Measurements from ENCODE around the gene FHDC1. TPM values are rescaled to one million over a fixed set of nuclear protein-coding genes. Genes with fewer than 3 reads are reported as not detected.
A peak's percentile ranks its signal among the peaks of the same experiment; 100 is the strongest.

Gene FHDC1
- polyA plus RNA-seq, 3 donors: 4.8 to 5.2 (median 5.1) TPM

DNA sequence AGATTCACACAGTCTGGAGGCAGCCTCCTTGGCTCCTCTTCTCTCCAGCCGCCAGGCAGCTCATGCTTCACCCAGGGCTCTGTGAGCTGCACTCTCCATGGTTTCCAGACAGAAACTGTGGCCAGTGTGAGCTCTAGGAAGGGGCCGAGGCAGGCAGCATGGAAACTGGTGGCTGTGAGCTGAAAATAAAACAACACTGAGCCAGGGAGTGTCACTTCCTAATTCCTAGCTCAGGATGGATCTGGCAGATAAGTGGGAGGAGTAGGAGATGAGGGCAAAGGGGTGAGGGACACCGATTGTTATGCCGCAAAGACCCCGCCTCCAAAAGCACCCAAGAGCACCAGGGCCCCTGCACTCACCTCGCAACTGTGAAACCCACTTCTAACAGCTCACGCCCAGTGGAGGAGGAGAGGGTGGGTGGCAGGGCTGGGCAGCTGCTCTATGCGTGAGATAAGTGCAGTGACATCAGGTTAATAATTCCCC is 69.8 kb downstream of the FHDC1 start:
- DNase-seq: no peak

DNA sequence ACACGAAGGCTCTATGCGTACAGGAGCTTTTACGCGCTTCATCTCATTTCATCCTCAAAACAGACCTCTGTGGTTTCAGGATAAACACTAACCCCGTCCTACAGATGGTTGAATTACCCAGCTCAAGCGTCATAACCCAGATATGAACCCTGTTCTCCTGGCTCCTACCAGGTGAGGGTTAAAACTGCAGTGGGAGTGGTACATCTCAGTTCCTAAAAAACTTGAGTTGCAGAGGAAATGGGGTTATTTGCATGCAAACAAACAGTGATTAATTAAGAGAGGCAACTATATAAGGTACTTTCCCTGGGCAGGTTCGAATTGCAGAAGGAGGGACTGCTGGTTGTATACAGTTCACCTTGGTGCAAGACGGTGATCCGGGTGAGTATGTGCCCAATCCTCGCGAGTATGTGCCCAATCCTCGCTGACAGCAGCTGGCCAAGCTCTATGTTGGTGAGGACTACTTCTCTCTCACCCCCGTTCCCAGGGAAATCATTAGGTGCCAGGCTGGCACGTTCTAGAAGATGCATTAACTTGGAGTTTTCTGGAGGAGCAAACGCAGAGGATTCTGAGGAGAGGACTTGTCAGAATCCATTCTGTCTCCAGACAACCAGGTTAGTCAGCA is 72.6 kb downstream of the FHDC1 start:
- no peak for DNase-seq

- DNase-seq: no peak
Observed at GRCh38 chr4:153010146-153010545, 74.0 kb downstream of the FHDC1 start.

DNA sequence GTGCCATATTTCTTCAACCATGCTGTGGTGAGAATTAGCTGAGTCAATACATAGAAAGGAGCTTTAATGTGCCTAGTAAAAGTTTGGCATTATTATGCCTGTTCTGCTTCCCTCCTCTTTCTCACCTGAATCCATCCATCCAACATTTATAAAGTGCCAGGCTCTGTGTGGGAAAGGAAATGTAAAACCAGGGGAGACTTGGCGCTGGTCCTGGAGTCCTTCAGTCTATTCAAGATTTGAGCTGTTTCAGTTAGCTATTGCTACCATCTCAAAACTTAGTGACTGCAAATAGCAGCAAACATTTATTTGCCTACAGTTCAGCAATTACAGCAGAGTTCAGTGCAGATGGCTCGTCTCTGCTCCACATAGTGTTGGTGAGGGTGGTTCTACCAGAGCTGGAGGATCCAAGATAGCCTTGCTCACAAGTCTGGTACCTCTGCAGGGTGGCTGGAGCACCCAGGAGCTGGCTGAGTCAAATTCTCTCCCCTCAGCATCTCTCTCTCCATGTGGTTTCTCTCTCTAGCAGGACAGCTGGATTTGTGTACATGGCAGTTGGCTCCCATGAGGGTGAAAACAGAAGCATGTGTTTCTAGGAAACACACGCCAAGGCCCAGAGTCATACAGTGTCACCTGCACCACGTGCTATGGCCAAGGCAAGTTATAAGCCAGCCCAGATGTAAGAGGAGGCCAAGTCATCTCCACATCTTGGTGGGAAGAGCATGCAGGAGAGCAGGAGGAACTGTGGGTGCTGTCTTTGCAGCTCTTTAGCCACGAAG is 77.3 kb downstream of the FHDC1 start:
- no peak for DNase-seq

- DNase-seq: no peak
Observed at GRCh38 chr4:153014460-153014859, 78.3 kb downstream of the FHDC1 start.

DNA sequence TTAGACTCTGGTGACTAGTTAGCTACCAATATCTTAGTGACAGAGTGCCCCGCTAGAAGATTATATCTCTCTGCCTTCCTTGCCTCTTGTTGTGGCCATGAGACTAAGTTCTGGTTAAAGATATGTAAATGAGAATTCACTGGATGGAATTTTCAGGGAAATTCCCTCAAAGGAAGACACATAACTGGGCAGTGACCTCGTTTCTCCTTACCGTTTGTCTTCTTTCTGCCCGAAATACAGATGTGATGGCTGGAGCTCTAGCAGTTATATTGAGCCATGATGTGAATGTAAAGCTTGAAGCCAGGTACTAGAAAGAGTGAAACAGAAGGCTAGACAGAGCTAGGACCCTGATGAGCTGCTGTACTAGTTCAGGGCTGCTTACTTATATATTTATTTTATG is 80.5 kb downstream of the FHDC1 start:
- DNase-seq: no peak

DNA sequence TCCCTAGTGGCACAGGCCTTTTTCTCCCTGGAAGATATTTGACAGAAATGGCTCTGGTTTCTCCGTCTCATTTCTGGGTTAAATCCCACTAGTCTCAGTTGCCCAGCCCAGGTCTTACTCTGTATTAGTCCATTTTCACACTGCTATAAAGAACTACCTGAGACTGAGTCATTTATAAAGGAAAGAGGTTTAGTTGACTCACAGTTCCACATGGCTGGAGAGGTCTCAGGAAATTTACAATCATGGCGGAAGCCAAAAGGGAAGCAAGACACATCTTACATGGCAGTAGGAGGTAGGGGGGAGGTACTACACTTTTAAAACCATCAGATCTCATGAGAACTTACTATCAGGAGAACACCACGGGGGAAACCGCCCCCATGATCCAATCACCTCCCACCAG is 81.9 kb downstream of the FHDC1 start:
- DNase-seq: no peak

DNA sequence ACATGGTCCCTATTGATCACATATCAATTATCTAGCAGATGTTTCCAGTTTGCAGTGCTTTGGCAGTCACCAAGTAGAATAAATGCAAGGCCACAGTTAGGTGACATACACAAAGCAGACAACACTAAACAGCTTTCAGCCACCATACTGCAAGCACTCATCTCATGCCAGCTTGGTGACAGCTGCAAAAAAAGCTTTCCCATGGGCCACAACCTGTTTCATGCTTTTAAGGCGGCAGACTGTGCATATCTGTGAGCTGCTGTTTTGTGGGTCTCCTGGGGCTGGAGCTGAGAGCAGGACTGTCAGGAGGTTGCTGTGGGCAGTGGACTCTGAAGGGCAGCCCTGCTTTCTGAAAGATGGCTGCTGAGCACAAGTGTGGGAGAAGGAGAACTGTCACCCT is 82.6 kb downstream of the FHDC1 start:
- no peak for DNase-seq

- no peak for DNase-seq
Observed at GRCh38 chr4:153019906-153020305, 83.8 kb downstream of the FHDC1 start.

- no peak for DNase-seq
Observed at GRCh38 chr4:153020457-153020856, 84.3 kb downstream of the FHDC1 start.

DNA sequence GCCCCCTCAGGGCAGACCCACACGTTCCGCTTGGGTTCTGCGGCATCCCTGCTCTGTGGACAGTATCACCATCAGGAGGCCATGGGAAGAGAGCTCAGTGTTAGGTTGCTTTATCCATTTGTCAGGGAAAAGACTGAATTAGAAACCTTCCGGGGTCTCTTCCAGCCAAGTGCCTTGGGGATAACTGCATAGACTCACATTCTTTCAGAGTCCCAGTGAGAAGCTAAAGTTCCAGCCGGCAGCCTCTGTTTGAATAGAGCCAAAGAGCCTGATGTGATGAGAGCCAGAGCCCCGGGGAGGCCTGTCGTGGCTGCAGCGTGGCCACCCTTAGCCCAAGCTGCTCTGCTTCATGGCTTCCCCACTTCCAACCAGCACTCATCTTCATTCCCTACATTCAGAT is 85.2 kb downstream of the FHDC1 start:
- no peak for DNase-seq

DNA sequence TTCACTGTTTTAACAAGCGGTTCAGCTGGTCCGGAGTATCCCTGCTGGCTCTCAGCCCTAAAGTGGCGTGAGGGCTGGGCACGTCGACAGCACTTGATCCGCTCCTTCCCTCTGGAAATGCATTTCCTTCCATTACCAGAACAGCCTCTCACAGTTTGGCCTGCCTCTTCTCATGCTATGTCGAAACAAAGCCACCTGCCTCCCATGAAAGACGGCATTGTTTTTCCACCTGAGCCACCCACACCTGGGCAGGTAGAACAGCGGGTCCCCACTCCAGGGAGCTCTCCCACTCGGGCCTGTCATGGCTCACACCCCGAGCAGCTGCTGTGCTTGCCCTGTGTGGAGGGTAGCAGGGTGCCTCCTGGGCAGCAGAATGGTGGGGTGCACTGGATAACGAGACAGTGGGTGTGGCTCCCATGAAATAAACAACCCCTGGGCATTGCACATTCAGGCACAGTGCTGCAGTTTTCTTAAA is 86.2 kb downstream of the FHDC1 start:
- DNase-seq: no peak

- no peak for DNase-seq
Observed at GRCh38 chr4:153023139-153023538, 87.0 kb downstream of the FHDC1 start.

- DNase-seq: peak; percentile 17
Observed at GRCh38 chr4:153023692-153024394, 87.7 kb downstream of the FHDC1 start.

GRCh38 chr4:153024466-153024865 is 88.3 kb downstream of the FHDC1 start:
- DNase-seq: no peak

DNA sequence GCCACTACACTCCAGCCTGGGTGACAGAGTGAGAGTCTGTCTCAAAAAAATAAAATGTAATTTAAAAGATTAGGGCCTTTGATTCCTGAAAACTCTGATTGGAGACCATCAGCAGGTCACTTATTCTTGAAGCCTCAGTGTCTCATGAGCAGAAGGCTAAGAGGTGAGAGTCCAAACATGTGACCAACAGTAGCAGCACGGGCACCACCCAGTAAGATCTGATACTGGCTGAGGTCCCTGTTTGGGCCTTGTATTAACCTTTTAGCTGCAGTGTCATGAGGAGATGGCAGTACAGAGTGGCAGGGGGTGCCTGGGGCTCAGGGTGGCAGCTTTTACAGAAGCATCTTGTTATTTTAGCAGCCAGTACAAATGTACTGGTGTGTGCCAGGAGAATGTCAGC is 89.3 kb downstream of the FHDC1 start:
- DNase-seq: no peak

DNA sequence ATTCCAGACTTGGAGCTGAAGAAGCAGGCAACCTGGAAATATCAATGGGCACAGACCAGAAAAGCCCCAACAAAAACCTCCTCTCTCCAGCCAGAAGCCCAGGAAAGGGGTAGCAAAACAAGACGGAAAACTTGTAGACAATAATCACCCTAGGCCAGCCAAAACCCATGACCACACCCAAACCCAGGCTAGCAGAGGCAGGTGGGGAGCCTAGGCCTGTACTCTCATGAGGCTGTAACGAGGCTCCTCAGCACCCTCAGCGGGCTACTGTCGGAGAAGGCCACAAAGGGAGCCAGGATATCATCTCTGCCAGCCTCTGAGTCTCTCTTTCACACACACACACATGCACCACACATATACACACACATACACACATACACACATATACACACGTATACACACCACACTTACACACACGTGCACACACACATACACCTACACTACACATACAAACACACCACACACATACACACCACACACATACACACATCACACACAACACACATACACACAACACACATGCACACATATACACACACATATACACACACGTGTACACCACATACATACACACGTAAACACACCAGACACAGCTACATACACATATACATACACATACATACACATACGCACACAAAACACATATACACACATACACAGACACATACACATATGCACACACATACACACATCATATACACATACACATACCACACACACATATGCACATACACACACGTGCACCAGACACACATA is 90.6 kb downstream of the FHDC1 start:
- DNase-seq: no peak

DNA sequence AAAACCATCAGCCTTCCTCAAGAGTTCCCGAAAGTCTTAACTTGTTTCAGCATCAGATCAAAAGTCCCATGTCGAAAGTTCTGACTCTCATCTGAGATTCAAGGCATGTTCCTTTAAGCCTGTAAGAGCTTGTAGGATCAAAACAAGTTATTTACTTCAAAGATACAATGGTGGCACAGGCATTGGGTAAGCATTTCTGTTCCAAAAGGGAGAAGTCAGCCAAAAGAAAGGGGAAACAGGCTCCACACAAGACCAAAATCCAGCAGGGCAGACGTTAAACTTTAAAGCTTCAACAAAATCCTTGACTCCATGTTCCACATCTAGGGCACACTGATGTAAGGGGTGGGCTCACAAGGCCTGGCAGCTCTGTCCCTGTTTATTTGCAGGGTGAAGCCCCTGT is 91.7 kb downstream of the FHDC1 start:
- no peak for DNase-seq

- no peak for DNase-seq
Observed at GRCh38 chr4:153028535-153028934, 92.4 kb downstream of the FHDC1 start.
